Measurements from ENCODE around the gene C3orf80.
"Not testable (repeated sequence)": the region's sequence is repeated elsewhere in the genome, so short reads cannot be mapped to it uniquely, and the experiment has no call there.

The C3orf80 gene

DNA sequence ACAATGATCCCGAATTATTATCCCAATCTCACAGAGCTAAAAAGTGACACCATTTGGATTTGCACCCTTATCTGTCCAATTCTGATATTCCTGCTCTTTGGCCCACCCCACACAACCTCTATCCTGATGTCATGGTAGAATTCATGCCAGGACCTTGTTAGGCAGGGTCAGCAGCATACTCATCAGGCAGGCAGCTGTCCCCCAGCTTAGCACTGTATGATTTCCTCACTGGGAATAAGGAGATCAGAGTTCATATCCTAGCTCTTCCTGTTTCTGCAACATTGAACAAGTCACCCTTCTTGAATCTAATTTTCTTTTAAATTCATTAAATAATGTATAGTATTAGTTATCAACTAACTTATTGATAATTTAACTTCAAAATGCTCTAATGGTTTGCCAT, 12.0 kb upstream of the C3orf80 start:
- no peak for DNase-seq (ENCODE audit: low read depth)

DNA sequence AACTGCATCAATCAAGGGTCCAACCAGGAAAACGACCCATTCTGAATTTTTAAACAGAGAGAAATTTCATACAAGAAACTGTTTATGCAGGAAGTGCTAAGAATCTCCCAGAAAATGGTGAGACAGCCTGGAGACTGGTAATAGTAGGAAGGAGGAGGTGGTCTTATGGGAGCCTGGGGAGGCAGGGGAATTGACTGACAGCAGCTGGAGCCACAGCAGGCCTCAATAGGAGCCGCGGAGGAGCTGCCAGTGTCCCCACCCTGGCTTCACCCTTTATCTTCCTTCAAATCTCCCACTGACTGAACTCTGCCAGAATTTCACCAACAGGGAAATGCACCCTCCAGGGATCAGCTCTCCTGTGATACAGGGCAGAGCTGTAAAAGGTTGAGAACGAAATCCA, 7.5 kb upstream of the C3orf80 start:
- DNase-seq (ENCODE audit: low read depth), result no peak

DNA sequence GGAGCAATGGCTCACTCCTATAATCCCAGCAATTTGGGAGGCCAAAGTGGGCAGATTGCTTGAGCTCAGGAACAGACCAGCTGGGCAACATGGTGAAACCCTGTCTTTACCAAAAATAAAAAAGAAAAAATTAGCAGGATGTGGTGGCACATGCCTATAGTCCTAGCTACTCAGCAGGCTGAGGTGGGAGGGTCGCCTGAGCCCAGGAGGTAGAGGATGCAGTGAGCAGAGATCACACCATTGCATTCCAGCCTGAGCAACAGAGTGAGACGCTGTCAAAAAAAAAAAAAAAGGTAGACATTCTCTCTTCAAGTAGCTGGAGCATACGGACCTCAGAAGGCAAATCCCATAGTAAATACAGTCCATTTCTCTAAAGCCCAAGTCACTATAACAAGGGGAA, 7.1 kb upstream of the C3orf80 start:
- DNase-seq (ENCODE audit: low read depth), result no peak

DNA sequence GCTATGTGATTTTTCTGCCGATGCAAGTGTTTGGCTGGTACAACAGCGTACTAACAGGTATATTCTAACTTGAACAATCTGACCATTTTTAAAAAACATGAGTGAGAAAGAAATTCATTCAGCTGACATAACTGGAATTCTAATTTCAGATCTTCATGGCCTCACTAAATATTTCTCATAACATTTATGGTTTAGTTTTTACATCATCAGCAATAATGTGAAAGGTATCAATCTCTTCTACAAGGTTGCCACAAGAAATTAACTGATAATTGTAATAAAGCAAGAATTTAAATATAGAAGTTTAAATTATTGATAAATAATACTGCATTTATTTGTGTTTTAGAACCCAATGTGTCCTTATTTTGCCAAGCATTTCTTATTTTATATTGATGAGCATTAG, 5.2 kb upstream of the C3orf80 start:
- DNase-seq (ENCODE audit: low read depth), result no peak

DNA sequence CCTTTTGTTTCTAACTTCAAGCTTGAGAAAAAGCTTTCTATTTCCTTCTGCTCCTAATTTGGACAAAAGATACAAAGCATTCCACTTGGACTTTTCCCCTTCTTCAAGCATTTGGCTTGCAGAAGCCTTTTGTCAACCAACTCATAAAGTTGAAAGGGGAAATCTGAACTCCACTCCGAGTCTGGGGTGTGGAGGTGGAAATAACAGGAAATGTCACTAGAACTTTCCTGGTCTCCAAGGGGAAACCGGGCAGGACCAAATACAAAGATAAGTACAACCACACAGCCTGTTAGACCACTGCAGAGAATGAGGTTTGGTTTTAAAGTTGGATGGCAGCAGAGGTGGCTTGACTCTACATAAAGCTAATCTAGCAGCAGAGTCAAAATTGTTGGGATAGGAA, 4.2 kb upstream of the C3orf80 start:
- DNase-seq (ENCODE audit: low read depth), result no peak

DNA sequence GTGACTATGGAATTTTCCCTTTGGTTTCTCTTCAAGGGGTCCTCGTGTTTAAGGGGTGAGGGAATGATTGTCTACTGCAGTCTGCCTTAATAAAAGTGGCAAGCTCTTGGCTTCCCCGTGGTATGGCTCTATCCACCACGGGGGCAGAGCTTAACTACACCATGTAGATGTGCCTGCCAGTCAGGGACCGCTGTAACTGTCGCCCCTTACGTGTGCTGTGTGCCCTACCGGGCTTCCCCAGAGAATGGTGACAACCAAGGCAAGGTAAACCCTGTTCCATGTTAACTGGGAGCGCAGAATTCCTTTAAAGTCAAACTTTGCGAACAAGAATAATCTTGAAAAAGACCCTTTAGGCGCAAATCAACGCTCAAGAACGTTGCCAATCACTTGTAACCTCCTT, 966 bp upstream of the C3orf80 start:
- DNase-seq (ENCODE audit: low read depth), result no peak

DNA sequence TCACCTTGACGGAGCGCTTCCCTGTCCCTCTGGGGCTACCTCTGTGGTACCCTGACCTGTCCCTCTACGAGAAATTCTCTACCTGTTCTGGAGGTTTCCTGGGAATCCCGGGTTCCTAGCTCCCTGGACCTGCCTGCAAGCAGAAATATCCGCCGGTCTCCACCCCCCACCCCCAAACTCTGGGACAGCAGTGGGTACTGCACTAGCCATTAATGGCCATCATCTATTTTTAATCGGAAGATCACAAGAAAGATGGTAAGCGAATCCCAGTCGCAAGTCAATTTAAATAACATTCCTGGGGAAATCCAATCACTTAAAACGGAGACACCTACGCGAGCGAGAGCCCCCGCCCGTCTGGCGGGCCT, 429 bp upstream of the C3orf80 start:
- DNase-seq (ENCODE audit: low read depth), result no peak

DNA sequence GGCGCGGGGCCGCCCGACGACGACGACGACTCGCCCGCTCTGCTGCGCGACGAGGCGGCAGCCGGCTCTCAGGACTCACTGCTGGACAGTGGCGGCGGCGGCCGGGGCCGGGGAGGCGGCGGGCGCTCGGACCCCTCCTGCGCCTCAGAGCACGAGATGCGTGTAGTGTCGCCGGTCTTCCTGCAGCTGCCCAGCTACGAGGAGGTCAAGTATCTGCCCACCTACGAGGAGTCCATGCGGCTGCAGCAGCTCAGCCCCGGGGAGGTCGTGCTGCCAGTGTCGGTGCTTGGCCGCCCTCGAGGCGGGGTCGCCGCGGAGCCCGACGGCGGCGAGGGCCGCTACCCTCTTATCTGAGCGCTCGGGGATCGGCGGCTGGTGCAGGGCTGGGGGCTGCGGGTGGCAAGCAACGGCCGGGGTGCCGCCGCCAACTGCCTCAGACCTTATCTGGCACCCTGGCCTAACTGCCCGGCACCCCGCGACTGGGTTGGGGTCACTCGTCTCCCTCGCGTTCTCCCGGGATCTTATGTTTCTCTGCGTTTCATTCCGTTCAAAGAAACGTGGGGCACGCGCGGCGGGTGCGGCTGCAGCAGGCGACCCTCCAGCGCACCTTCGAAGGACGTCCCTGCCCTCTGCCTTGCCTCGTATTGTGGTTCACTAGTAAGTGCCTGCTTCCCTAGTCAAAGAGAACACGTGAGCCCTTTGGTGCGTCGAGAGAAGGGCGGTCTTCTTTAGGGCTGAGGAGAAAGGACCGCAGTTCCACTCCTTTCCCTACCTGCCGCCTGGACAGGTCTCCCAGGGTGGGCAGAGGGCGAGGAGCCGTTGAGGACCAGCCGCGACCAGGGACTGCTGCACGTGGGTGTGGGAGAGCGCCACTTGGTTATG, 1.0 kb downstream of the C3orf80 start:
- no peak for DNase-seq (ENCODE audit: low read depth)

DNA sequence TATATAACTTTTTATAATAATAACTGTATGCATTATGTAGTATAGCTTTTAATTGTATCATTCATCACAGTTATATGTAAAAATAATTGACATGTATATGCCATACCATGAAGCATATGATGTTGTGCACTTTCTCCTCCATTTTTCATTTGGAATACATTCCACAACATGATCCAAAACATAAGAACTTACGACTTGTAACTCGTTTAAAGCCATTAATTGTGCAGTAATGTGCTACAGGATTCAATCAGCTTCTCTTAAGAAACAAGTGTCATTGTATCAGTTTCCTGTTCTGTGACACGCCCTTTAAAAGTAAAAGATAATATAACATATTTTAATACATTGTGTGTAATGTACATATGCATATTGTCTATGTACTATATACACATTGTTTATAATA, 2.2 kb downstream of the C3orf80 start:
- no peak for DNase-seq (ENCODE audit: low read depth)

DNA sequence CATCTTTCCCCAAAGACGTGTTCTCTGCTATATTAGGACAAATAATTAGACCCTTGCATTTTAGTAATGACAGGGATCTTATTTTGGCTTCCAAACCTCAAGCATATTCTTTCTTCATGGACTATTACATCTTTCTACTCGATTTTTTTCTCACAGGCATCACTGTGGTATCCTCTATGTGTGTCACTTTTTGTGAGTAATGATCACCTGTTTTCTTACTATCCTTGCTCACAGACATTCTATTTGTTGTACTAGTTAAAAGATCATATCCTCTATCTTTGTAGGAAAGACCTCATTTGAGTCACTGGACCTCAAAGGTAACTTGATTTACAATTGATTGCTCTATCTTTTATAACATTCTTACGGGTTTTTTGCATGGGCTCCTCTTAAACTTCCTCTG, 6.8 kb downstream of the C3orf80 start:
- DNase-seq (ENCODE audit: low read depth), result no peak

DNA sequence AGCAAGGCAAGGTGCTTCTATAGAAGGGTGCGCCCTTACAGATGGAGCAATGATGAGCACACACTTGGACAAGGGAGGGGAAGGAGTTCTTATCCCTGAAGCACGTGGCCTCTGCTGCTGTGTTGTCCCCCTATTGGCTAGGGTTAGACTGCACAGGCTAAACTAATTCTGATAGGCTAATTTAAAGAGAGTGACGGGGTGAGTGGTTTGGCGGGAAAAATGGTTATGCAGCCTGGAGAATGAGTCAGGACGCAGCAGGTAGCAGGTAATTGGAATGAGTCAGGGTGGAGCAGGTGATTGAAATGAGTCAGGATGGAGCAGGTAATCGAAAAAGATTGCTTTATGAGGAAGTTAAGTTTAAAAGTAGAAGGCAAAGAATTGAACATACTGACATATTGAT, 15.5 kb downstream of the C3orf80 start:
- DNase-seq (ENCODE audit: low read depth), result not testable (repeated sequence)

DNA sequence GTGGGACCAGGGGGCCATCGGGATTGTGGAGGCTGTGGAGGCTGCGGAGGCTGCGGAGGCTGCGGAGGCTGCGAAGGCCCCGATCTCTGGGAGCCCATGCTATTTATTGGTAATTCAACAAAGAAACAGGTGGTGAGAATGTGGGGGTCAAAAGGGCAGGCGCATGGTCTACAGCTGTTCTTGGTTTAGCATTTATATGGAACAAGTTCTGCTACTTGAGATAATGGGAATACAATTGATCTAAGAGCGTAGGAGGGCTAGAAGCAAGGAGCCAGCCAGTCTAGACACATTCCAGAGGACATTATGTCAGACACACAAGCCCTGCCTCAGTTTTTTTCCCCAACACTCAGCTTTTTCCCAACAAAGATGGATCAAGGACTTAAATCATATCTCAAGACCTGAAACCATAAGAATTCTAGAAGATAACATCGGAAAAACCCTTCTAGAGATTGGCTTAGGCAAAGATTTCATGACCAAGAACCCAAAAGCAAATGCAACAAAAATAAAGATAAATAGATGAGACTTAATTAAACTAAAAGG, 20.1 kb downstream of the C3orf80 start:
- DNase-seq (ENCODE audit: low read depth), result no peak

DNA sequence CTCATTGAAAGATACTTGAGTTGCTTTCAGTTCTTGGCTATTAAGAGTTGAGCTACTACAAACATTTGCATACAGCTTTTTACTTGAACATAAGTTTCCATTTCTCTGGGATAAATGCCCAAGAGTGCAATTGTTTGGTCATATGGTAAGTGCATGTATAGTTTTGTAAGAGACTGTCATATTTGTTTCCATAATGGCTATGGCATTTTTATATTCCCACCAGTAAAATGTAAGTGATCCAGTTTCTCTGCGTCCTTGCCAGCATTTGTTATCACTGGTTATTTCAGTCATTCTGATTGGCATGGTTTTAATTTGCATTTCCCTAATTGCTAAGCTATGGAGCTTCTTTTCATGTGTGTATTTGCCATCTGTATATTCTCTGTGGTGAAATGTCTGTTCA, 22.5 kb downstream of the C3orf80 start:
- DNase-seq (ENCODE audit: low read depth), result no peak

DNA sequence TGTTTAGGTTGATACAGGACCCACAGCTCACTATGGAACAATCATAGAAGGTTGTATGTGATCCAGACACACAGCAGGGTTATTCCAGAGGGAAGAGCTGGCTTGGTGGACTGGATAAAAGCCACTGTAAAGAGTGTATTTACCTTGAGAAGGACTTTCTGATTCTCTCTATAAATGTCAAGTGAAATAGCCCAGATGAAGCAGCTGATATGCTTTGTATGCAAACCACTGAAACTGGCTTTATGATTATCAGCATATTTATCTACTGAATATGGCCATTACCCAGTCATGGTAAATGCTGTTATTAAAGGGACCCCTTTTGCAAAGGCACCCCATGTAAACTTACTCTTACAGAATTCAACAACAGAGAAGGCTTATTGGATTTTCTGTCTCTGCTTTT, 28.1 kb downstream of the C3orf80 start:
- DNase-seq (ENCODE audit: low read depth), result no peak

DNA sequence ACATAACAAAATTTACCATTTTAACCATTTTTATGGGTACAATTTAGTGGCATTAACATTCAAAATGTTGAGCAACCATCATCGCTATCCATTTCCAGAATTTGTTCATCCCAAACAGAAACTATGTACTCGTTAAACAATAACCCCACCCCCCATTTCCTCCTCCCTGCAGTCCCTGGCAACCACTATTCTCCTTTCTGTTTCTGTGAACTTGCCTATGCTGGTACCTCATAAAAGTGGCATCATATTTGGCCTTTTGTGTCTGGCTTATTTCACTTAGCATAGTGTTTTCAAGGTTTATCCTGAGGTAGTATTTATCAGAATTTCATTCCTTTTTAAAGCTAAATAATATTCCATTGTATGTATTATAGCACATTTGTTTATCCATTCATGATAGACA, 32.4 kb downstream of the C3orf80 start:
- DNase-seq (ENCODE audit: low read depth), result no peak

DNA sequence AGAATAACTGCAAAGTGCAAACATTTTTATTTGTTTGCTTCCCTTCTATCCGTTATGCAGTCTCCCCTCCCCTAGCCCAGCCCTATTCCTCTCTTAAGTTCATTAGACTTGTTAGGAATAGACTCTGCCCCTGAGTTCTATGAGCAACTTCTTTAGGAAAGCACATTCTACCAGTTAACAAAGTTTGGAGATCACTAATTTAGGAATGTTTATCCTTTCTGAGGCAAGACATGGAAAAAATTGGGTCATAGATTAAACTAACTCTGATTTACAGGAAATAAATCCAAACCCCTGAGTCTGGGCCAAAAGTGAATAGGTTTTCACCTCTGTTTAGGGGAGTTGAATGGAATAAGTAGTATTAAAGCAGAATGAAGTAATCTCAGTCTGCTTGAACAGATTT, 34.4 kb downstream of the C3orf80 start:
- DNase-seq (ENCODE audit: low read depth), result no peak

DNA sequence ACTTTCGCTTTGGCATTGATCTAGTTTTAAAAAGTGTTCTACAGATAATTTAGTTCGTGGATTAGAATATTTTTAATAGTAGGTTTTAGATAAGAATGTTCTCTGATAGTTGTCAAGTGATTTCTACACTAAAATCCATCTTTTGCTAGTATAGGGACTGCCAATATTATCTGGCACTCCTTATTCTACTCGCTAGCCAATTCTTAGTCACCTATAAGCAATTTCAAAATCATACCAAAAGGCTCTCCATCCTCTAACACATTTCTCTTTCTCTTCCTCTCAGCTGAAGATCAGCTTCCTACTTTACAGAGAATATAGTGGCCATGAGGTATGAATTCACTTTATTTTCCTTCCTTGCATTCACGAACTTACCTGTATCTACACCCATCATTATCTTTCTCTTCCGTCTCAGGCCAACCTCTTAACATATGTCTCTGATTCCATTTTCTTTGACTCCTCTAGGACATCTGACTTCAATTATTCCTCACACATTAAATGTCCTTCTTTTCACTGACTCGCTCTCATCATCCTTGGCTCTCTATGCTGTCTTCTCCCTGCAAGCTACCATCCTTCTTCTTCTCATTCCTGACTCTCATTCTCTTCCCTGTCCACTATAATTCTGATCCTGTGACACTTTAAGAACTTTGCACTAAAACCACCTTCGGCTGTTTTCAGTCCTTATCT, 35.5 kb downstream of the C3orf80 start:
- DNase-seq (ENCODE audit: low read depth), result no peak

DNA sequence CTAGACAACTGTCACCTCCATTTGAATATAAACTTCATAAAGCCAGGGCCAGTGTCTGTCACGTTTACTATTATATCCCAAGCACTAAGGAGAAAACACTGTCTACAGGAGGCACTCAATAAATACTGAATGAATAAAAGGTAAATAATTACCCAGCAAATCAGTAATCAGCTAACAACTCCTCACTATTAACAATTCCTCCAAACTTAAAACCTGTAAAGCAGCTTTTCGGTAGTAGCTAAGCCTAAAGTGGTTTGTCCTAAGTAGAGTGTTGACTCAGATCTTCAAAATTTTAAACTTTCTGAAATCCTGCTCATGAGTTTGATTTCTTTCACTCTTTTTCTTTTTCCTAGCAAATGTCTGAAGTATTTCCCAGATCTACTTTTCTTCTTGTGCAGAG, 39.9 kb downstream of the C3orf80 start:
- DNase-seq (ENCODE audit: low read depth), result no peak

Measured in activated gamma-delta T cell treated with anti-CD3 and anti-CD28 coated beads, Interleukin-2, amount 50 U/mL, for 16 hours (primary cell).